Activated T-helper 1 cell treated with anti-CD3 and anti-CD28 coated beads, Interleukin-12 subunit alpha, Interleukin-12 subunit beta, Interleukin-2, Interleukin-4 antibody, amounts not matched to agents 30 ng/mL and 10 ng/mL and 1 ng/mL, durations not matched to agents 14 hours and 24 hours and 36 hours (primary cell): Measurements from ENCODE around the gene MED13L. TPM values are rescaled to one million over a fixed set of nuclear protein-coding genes. Genes with fewer than 3 reads are reported as not detected.
A peak's percentile ranks its signal among the peaks of the same experiment; 100 is the strongest.

Experiments
- DNase-seq: peaks from one replicate; pipeline ENCODE4 v3.0.0; 2021; ENCODE audit warnings: low spot score
- H3K27ac Mint-ChIP-seq: one replicate; pipeline ENCODE4 v1.8.0; 2021; ENCODE audit warnings: mild to moderate bottlenecking, mixed read lengths
- H3K27me3 Mint-ChIP-seq: one replicate; pipeline ENCODE4 v1.8.0; 2022; ENCODE audit warnings: mild to moderate bottlenecking, moderate library complexity, mixed read lengths; ENCODE audit not compliant: insufficient read depth
- H3K36me3 Mint-ChIP-seq: one replicate; pipeline ENCODE4 v1.8.0; 2021; ENCODE audit warnings: low read depth, mixed read lengths
- H3K4me1 Mint-ChIP-seq: one replicate; pipeline ENCODE4 v1.8.0; 2021; ENCODE audit warnings: low read depth, mixed read lengths
- H3K4me3 Mint-ChIP-seq: one replicate; pipeline ENCODE4 v1.8.0; 2021; ENCODE audit warnings: mild to moderate bottlenecking, moderate library complexity, mixed read lengths
- H3K9me3 Mint-ChIP-seq: one replicate; pipeline ENCODE4 v1.8.0; 2021; ENCODE audit warnings: mixed read lengths
- intact Hi-C: fragments of 100-400 bp; cut with micrococcal nuclease; formaldehyde crosslinking; loops from one replicate; pipeline ENCODE4 v1.15.1; 2024
- total RNA-seq: library from RNA; stranded (reverse); gene quantifications from 2 replicates; pipeline ENCODE4 v1.2.3, GENCODE V29; 2022

MED13L gene
- total RNA-seq, 1 donor from 2014 or later = 66.1 TPM

DNA sequence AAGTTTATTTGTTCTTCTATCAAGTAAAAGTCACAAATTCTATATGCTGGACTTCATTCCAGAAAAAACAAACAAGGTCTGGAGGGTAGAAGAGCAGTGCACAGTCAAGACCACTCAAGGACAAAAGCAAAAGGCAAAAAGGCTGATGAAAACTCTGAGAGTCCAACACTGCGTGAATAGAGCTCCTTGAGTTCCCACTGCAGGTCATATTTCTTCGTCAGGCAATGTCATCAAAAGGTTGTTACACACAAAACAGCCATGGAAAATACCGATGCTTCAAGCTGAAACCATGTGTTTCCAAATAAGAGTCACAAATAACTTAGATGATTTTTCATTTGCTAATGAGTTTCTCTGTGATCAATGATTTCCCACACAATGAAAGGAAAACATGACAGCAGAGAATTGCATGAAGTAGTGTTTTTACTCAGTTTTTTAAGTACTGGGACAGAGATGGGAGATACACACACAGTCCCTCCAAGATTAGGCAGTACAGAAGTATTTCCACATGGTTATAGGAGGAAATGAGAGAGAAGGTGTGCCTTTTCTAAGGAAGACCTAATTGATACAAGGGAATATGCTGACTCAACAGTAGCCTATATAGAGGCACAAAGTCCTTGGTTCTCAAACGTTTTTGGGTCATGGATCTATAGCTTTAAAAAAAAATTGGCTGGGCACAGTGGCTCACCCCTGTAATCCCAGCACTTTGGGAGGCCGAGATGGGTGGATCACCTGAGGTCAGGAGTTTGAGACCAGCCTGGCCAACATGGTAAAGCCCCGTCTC is 177.7 kb downstream of the MED13L start:
- intact Hi-C loops = loop anchor here (1.0 to 2.0 kb wide), 3 partner anchors 13 to 39 kb away; no protein-coding TSS in a partner anchor
- Mint-ChIP-seq H3K4me3 (no peak overlapping the region), H3K4me1 (peaks cover 24% of the 10 kb centered on the region)

DNA sequence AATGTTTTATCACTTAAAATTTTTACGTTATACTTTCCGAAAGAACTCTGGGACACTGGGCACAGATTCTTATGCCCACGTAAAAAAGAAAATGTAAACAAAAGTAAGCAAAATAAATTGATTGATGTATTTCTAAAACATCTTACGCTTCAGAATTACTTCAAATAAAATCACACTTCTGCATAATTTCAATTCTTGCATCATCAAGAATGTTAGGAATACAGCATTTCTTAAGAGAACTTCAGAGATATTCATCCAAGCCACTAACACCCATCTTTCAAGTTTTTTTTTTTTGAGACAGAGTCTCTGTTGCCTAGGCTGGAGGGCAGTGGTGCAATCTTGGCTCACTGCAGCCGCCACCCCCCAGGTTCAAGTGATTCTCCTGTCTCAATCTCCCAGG is 180.6 kb downstream of the MED13L start:
- no peak for DNase-seq
- H3K36me3 Mint-ChIP-seq = peaks cover 10% of the 10 kb centered on the region
- intact Hi-C loops = no loop called here
- no peaks in the 10 kb centered on the region for H3K9me3 Mint-ChIP-seq
- peaks cover 24% of the 10 kb centered on the region for H3K4me1 Mint-ChIP-seq
- H3K27ac Mint-ChIP-seq = no peak overlapping the region
- no peaks in the 10 kb centered on the region for H3K27me3 Mint-ChIP-seq
- H3K4me3 Mint-ChIP-seq = no peak overlapping the region

More for the DNA sequence above, 177.7 kb downstream of the MED13L start:
- H3K36me3 Mint-ChIP-seq = peaks cover 8% of the 10 kb centered on the region
- H3K9me3 Mint-ChIP-seq = no peaks in the 10 kb centered on the region
- no peaks in the 10 kb centered on the region for H3K27me3 Mint-ChIP-seq
- peak overlapping the region; percentile 64 for H3K27ac Mint-ChIP-seq
- DNase-seq = no peak

DNA sequence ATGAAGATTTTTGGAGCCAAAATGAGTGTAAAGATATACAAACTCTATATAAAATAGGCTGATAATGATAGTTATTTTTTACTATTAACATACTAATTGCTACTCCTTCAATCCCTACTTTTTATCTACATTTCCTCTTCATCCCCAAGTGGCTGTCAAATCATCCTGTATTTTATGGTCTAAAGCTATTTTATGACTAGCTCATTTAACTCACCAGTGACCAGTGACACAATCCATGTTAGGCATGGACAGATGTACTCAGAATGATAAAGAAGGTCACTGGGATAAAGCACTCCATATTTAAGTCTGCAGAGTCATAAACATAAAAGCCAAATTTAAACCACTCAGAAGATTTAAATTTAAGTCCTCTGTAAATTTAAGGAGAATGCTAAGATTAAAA is 183.0 kb downstream of the MED13L start:
- no peak overlapping the region for H3K4me3 Mint-ChIP-seq
- no peak overlapping the region for H3K27ac Mint-ChIP-seq
- DNase-seq = no peak
- no peaks in the 10 kb centered on the region for H3K27me3 Mint-ChIP-seq
- intact Hi-C loops = no loop called here
- no peaks in the 10 kb centered on the region for H3K9me3 Mint-ChIP-seq
- peaks cover 28% of the 10 kb centered on the region for H3K4me1 Mint-ChIP-seq
- peaks cover 16% of the 10 kb centered on the region for H3K36me3 Mint-ChIP-seq

DNA sequence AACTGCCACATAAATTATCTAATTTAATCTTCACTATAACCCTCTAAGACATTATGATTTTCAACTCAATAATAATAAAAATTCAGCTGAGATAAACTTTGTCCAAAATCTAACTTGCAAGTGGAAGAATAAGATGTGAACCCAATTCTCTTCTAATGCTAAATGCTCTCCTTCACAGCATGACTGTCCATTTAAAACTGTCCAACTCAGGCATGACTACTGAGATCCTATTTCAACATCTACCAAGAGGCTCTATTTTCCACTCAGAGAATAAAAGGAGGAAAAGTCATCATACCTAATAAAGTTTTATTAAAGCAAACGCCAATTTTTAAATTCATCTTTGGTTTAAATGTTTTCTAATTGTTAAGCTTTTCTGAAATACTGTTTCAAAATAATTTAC is 183.6 kb downstream of the MED13L start:
- Mint-ChIP-seq H3K4me3 (no peak overlapping the region), H3K4me1 (peaks cover 26% of the 10 kb centered on the region), H3K27me3 (no peaks in the 10 kb centered on the region), H3K9me3 (no peaks in the 10 kb centered on the region), H3K36me3 (peaks cover 16% of the 10 kb centered on the region), H3K27ac (no peak overlapping the region)
- no peak for DNase-seq
- intact Hi-C loops = no loop called here

DNA sequence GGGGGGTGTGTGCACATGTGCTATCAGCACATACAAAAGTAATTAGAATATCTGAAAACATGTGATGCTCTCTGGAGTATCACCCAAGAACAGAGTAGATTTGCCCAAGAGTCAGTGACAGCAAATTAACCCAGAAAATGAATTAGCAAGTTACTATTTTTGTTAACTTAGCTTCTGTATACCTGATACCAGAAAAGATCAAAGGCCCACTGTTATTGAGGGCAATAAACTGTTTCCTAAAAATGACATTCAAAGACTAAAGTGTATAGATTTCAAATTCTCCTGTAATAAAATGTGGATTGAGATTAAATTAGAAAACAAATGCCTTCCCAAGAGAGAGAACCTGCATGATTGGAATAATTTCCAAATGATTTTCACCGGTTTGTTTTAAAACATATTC is 184.7 kb downstream of the MED13L start:
- H3K4me1 Mint-ChIP-seq = peaks cover 34% of the 10 kb centered on the region
- DNase-seq = no peak
- H3K9me3 Mint-ChIP-seq = no peaks in the 10 kb centered on the region
- no peaks in the 10 kb centered on the region for H3K27me3 Mint-ChIP-seq
- H3K4me3 Mint-ChIP-seq = no peak overlapping the region
- H3K27ac Mint-ChIP-seq = no peak overlapping the region
- intact Hi-C loops = no loop called here
- H3K36me3 Mint-ChIP-seq = peaks cover 22% of the 10 kb centered on the region

DNA sequence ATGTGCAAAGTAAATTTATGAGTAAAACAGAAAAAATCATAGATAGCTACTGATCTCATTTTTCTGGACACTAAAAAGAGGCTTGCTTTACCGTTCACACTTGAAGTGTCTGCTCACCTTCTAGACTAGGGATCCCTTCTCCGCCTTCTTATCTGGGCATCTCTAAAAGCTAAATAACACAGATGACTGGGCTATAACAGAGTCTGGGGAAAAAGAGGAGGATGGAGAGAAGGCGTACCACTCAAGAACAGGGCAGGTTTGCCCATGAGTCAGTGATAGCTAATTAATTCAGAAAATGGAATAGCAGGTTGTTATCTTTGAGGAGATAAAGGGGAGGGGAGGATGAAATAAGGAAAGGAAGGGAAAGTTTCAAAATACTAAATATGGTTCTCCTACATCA is 185.3 kb downstream of the MED13L start:
- Mint-ChIP-seq H3K36me3 (peaks cover 22% of the 10 kb centered on the region), H3K27ac (no peak overlapping the region), H3K4me3 (no peak overlapping the region), H3K27me3 (no peaks in the 10 kb centered on the region), H3K9me3 (no peaks in the 10 kb centered on the region), H3K4me1 (peaks cover 40% of the 10 kb centered on the region)
- DNase-seq = no peak
- intact Hi-C loops = no loop called here

DNA sequence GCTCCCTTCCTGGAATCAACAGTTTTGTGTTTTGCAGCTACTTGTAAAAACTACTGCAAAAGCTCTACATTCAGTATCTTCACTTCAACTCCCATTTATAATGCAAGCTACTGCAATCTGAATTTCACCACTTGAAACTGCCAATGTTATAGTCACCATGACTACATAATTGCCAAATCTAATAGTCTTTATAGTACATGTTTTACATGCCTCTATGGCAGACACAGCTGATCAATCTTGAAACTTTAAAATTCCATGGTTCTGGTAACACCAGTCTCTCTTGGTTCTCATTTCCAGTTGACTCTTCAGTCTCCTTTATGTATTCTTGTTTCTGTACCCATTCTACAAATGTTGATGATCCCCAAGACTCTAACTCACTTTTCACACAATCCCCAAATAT is 185.9 kb downstream of the MED13L start:
- peak overlapping the region; percentile 17 for H3K27ac Mint-ChIP-seq
- H3K4me1 Mint-ChIP-seq = peaks cover 43% of the 10 kb centered on the region
- DNase-seq = no peak
- peaks cover 19% of the 10 kb centered on the region for H3K36me3 Mint-ChIP-seq
- intact Hi-C loops = no loop called here
- no peak overlapping the region for H3K4me3 Mint-ChIP-seq
- H3K9me3 Mint-ChIP-seq = no peaks in the 10 kb centered on the region
- H3K27me3 Mint-ChIP-seq = no peaks in the 10 kb centered on the region

DNA sequence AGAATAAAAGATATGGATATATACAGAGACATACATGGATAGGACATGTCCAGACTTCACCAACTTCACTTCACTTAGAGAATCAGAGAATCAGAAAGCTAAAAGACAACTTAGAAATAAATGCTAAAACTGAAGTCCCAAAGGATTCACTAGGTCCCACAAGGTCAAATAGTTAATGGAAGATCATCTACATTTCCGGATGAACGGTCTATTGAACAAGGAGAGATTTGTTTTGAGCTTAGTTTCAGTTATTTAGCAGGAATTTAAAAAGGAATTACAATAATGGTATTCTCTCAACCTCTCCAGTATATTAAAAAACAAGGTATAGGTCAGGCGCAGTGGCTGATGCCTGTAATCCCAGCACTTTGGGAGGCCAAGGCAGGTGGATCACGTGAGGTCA is 187.0 kb downstream of the MED13L start:
- Mint-ChIP-seq H3K27ac (no peak overlapping the region), H3K4me1 (peaks cover 48% of the 10 kb centered on the region), H3K36me3 (peaks cover 18% of the 10 kb centered on the region), H3K27me3 (no peaks in the 10 kb centered on the region), H3K4me3 (no peak overlapping the region), H3K9me3 (no peaks in the 10 kb centered on the region)
- intact Hi-C loops = no loop called here
- no peak for DNase-seq

DNA sequence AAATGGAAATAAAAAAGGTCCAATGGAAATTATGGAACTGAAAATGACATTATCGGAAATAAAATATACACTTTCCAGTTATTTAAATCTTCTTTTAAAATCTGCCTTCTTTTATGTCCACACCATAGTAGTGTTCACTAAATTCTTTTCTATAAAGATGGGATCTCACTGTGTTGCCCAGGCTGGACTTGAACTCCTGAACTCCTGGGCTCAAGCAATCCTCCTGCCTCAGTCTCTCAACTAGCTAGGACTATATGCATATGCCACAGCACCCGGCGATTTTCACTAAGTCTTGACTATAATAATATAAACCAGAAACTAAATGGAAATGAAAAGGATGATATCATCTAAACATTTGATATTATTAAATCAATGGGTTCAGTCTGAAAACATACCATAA is 188.4 kb downstream of the MED13L start:
- no peak overlapping the region for H3K4me3 Mint-ChIP-seq
- H3K27me3 Mint-ChIP-seq = no peaks in the 10 kb centered on the region
- no peaks in the 10 kb centered on the region for H3K9me3 Mint-ChIP-seq
- peaks cover 48% of the 10 kb centered on the region for H3K4me1 Mint-ChIP-seq
- intact Hi-C loops = no loop called here
- DNase-seq = no peak
- peaks cover 20% of the 10 kb centered on the region for H3K36me3 Mint-ChIP-seq
- no peak overlapping the region for H3K27ac Mint-ChIP-seq

DNA sequence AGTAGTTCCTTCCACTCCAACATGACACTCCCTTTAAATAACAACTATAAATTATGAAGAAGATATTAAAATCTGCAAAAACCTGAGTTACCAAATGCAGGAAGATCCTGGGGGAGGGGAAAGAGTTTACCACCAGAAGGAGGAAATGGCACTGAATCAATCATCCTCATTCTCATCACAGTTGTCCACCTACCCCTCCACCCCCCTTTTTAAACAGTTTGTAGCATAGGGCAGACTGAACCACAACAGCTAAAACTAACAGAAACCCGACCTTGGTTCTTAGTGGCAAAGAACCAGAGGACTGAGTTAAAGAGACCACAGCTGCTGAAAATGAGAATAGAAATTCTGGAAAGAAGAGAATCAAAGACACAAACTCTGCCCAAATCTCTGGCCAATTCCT is 189.5 kb downstream of the MED13L start:
- no peak for DNase-seq

DNA sequence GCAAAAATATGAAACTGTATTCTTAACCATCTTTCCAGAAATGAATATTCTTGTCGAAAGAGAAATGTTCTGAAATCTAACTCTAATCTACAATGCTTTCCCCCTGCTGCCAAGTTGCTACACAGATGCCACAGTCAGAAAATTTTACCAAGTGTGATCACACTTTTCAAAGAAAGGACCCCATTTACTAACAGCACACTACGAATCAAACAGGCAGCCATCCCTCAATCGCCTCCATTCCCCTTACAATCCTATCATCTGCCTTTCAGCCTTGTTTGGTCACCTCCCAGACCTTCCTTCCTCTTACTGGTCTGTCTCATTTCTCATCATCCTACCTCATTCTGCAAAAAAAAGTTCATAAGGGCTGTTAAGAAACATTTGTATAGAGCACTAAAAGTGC is 190.1 kb downstream of the MED13L start:
- Mint-ChIP-seq H3K27ac (peak overlapping the region; percentile 57), H3K4me3 (peak overlapping the region; percentile 22), H3K4me1 (peaks cover 47% of the 10 kb centered on the region), H3K36me3 (peaks cover 20% of the 10 kb centered on the region), H3K9me3 (no peaks in the 10 kb centered on the region), H3K27me3 (no peaks in the 10 kb centered on the region)
- intact Hi-C loops = loop anchor here (1.0 to 2.0 kb wide), 5 partner anchors 12 to 101 kb away; no protein-coding TSS in a partner anchor
- no peak for DNase-seq

More for the DNA sequence above, 189.5 kb downstream of the MED13L start:
- H3K36me3 Mint-ChIP-seq = peaks cover 20% of the 10 kb centered on the region
- H3K9me3 Mint-ChIP-seq = no peaks in the 10 kb centered on the region
- H3K4me3 Mint-ChIP-seq = no peak overlapping the region
- intact Hi-C loops = loop anchor here (1.0 to 2.0 kb wide), 5 partner anchors 11 to 100 kb away; no protein-coding TSS in a partner anchor
- H3K27ac Mint-ChIP-seq = peak overlapping the region; percentile 19
- peaks cover 48% of the 10 kb centered on the region for H3K4me1 Mint-ChIP-seq
- H3K27me3 Mint-ChIP-seq = no peaks in the 10 kb centered on the region

DNA sequence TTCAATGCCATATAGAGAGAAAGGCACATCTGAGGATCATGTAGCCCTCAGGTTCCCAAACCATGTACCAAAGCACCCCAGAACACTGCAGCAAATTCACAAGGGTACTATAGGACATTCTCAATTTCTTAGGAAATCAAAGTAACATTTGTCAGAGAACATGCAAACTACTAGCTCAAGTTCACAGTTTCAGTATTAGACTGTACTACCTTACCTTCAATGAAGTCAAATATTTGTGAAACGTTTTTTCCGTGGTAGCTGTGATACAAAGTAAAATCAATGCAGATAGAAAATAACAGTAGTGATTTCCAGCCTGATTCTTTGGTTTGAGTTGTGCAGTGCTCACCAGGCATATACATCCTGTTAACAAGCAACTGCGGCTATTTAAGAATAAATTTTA is 197.1 kb downstream of the MED13L start:
- intact Hi-C loops = loop anchor here (2.0 to 5.0 kb wide), 3 partner anchors 14 to 92 kb away; no protein-coding TSS in a partner anchor
- H3K4me3 Mint-ChIP-seq = no peak overlapping the region
- no peaks in the 10 kb centered on the region for H3K9me3 Mint-ChIP-seq
- peaks cover 8% of the 10 kb centered on the region for H3K36me3 Mint-ChIP-seq
- no peak overlapping the region for H3K27ac Mint-ChIP-seq
- DNase-seq = no peak
- H3K27me3 Mint-ChIP-seq = no peaks in the 10 kb centered on the region
- peaks cover 10% of the 10 kb centered on the region for H3K4me1 Mint-ChIP-seq

DNA sequence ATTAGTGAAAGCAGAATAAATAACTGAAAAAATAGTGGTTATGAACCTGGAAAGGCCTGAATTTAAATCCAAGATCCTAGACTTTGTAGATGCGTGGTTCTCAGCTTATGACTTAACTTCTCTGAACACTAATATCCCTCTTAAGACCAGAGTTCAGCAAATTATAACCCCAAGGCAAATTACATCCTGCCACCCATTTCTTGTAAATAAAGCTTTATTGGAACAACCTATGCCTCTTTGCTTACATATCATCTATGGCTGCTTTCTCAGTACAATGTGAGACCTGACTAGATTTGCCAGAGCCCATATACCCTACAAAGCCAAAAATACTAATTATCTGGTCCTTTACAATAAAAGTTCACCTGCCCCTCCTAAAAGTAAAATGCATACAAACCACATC is 199.1 kb downstream of the MED13L start:
- peaks cover 3% of the 10 kb centered on the region for H3K36me3 Mint-ChIP-seq
- H3K27ac Mint-ChIP-seq = no peak overlapping the region
- H3K4me3 Mint-ChIP-seq = no peak overlapping the region
- intact Hi-C loops = no loop called here
- no peaks in the 10 kb centered on the region for H3K27me3 Mint-ChIP-seq
- no peak for DNase-seq
- H3K4me1 Mint-ChIP-seq = peaks cover 20% of the 10 kb centered on the region
- no peaks in the 10 kb centered on the region for H3K9me3 Mint-ChIP-seq
